GM12878 (cell line): Measurements from ENCODE around the gene DUSP14. TPM values are rescaled to one million over a fixed set of nuclear protein-coding genes. Genes with fewer than 3 reads are reported as not detected.

Source experiments
- ATAC-seq: fragments of 200-7000 bp; cut with Tn5 transposase; 3 replicates; pipeline ENCODE4 v1.9.1; 2020; ENCODE audit warnings: mild to moderate bottlenecking, moderate library complexity
- BruUV-seq: library from RNA; stranded (reverse); fragments of 400-500 nt; replicated peaks from 2 replicates; lab custom pipeline; 2021; lab: Mats Ljungman, UMichigan
- CTCF ChIA-PET: fragments of 300-600 bp; sonication (Branson Sonifier 250); formaldehyde crosslinking; extraction: SDS; loops from one replicate; lab custom pipeline; 2021; ENCODE audit warnings: inconsistent platforms; lab: Yijun Ruan, JAX
- POLR2A ChIA-PET: fragments of 350-600 bp; formaldehyde crosslinking; extraction: SDS; loops from one replicate; lab custom pipeline; 2021; ENCODE audit warnings: inconsistent platforms; lab: Charles Lee
- RAD21 ChIA-PET: fragments of 300-600 bp; sonication (Branson Sonifier 250); formaldehyde crosslinking; loops from one replicate; lab custom pipeline; 2023; ENCODE audit warnings: antibody characterized with exemption; ENCODE audit not compliant: unreplicated experiment; lab: Charles Lee
- SMC1A ChIA-PET: fragments of 300-600 bp; sonication (Branson Sonifier 250); formaldehyde crosslinking; loops from one replicate; lab custom pipeline; 2023; ENCODE audit not compliant: unreplicated experiment, uncharacterized antibody; lab: Charles Lee
- DNase-seq: peaks from one replicate; pipeline ENCODE4 v3.0.0-alpha.2; 2011; ENCODE audit warnings: low read depth, low spot score
- FAIRE-seq: peaks from 3 replicates; lab custom pipeline; 2011; peaks lifted over from hg19 to GRCh38; lab: Jason Lieb, UNC
- H2AFZ ChIP-seq: 2 replicates; pipeline ENCODE4 v1.6.0; 2011; ENCODE audit warnings: low read depth, low read length, control low read depth; ENCODE audit not compliant: control insufficient read depth
- H3K27ac ChIP-seq: 2 replicates; pipeline ENCODE4 v1.5.1; 2011; ENCODE audit warnings: control low read depth; ENCODE audit not compliant: control insufficient read depth, insufficient read depth
- H3K27me3 ChIP-seq, 2 experiments: replicated peaks in 1 of 2; 2 replicates each; pipeline versions ENCODE4 v1.6.0 to v1.6.1; 2011; ENCODE audit warnings: low read length in 1 of 2; ENCODE audit not compliant: control insufficient read depth in 2 of 2, insufficient read depth in 2 of 2
- H3K36me3 ChIP-seq, 2 experiments: 2 replicates each; pipeline ENCODE4 v1.5.1; 2011; ENCODE audit warnings: low read length in 1 of 2; ENCODE audit not compliant: control insufficient read depth in 2 of 2, insufficient read depth in 2 of 2
- H3K4me1 ChIP-seq: 2 replicates; pipeline ENCODE4 v1.6.1; 2011; ENCODE audit warnings: mild to moderate bottlenecking, low read length, moderate library complexity, mixed read lengths; ENCODE audit not compliant: control insufficient read depth, insufficient read depth
- H3K4me2 ChIP-seq: 2 replicates; pipeline ENCODE4 v1.6.0; 2011; ENCODE audit warnings: control low read depth; ENCODE audit not compliant: control insufficient read depth, insufficient read depth
- H3K4me3 ChIP-seq: fragments of 200-600 bp; sonication (generic); 2 replicates; pipeline ENCODE4 v1.5.1; 2016
- H3K79me2 ChIP-seq: 2 replicates; pipeline ENCODE4 v1.6.0; 2011; ENCODE audit warnings: low read length; ENCODE audit not compliant: control insufficient read depth, insufficient read depth
- H3K9ac ChIP-seq: 2 replicates; pipeline ENCODE4 v1.8.0; 2011; ENCODE audit warnings: low read length, control low read depth, mixed read lengths; ENCODE audit not compliant: control insufficient read depth, insufficient read depth
- H3K9me3 ChIP-seq: replicated peaks from 3 replicates; pipeline ENCODE4 v1.5.1; 2011; ENCODE audit warnings: mild to moderate bottlenecking, low read length; ENCODE audit not compliant: control insufficient read depth, insufficient read depth
- H4K20me1 ChIP-seq: 2 replicates; pipeline ENCODE4 v1.6.0; 2011; ENCODE audit not compliant: control insufficient read depth, insufficient read depth
- ATF7 ChIP-seq: fragments of 450-650 bp; IDR thresholded peaks from 2 replicates; pipeline ENCODE4 v1.6.1; 2016; ENCODE audit warnings: low read depth, mild to moderate bottlenecking
- CREB1 ChIP-seq: IDR thresholded peaks from 2 replicates; pipeline ENCODE4 v1.6.1; 2012; ENCODE audit warnings: low read depth, mild to moderate bottlenecking, inconsistent platforms
- DPF2 ChIP-seq: fragments of 450-650 bp; IDR thresholded peaks from 2 replicates; pipeline ENCODE4 v1.6.1; 2017; ENCODE audit warnings: mild to moderate bottlenecking
- EED ChIP-seq: sonication (generic); IDR thresholded peaks from 2 replicates; pipeline ENCODE4 v1.6.1; 2016; ENCODE audit warnings: antibody characterized with exemption, low read depth
- HCFC1 ChIP-seq: fragments of 150-350 bp; IDR thresholded peaks from 2 replicates; pipeline ENCODE4 v1.6.1; 2014; ENCODE audit warnings: low read length
- IRF4 ChIP-seq: IDR thresholded peaks from 2 replicates; pipeline ENCODE4 v1.6.1; 2011; ENCODE audit warnings: low read depth, low read length
- KAT2A ChIP-seq: conservative IDR thresholded peaks from 2 replicates; pipeline ENCODE4 v1.6.1; 2011; ENCODE audit warnings: low read depth, low read length; ENCODE audit not compliant: control insufficient read depth
- MYB ChIP-seq: fragments of 150-350 bp; IDR thresholded peaks from 2 replicates; pipeline ENCODE4 v1.6.1; 2014; ENCODE audit warnings: mild to moderate bottlenecking, low read depth, low read length, borderline replicate concordance
- NR2F1 ChIP-seq: fragments of 450-650 bp; conservative IDR thresholded peaks from 2 replicates; pipeline ENCODE4 v1.6.1; 2017; ENCODE audit warnings: mild to moderate bottlenecking
- RELA ChIP-seq: fragments of 450-650 bp; IDR thresholded peaks from 2 replicates; pipeline ENCODE4 v1.8.0; 2014; ENCODE audit warnings: borderline replicate concordance; ENCODE audit not compliant: partially characterized antibody
- RFX5 ChIP-seq: IDR thresholded peaks from 2 replicates; pipeline ENCODE4 v1.6.1; 2011; ENCODE audit warnings: low read depth, low read length, improper control_type of control experiment
- SMAD5 ChIP-seq: IDR thresholded peaks from 2 replicates; pipeline ENCODE4 v1.6.1; 2016; ENCODE audit warnings: antibody characterized with exemption, low read depth
- STAT3 ChIP-seq: IDR thresholded peaks from 2 replicates; pipeline ENCODE4 v1.6.1; 2011; ENCODE audit warnings: low read depth, low read length, improper control_type of control experiment
- TARDBP ChIP-seq: IDR thresholded peaks from 2 replicates; pipeline ENCODE4 v1.6.1; 2016; ENCODE audit warnings: borderline replicate concordance
- TCF12 ChIP-seq: IDR thresholded peaks from 2 replicates; pipeline ENCODE4 v1.6.1; 2011; ENCODE audit warnings: low read depth, mild to moderate bottlenecking, low read length
- TCF3 ChIP-seq: IDR thresholded peaks from 2 replicates; pipeline ENCODE4 v1.6.1; 2012; ENCODE audit warnings: low read depth, mild to moderate bottlenecking, low read length, borderline replicate concordance; ENCODE audit not compliant: insufficient read depth
- YY1 ChIP-seq: IDR thresholded peaks from 2 replicates; pipeline ENCODE4 v1.6.1; 2011; ENCODE audit warnings: low read depth, mild to moderate bottlenecking, low read length
- ZBED1 ChIP-seq: IDR thresholded peaks from 2 replicates; pipeline ENCODE4 v1.6.1; 2016; ENCODE audit warnings: borderline replicate concordance
- WGBS: methylation state at CpG from one replicate; pipeline ENCODE4 v1.1.6; 2016; ENCODE audit warnings: low lambda C conversion rate; ENCODE audit not compliant: insufficient replicate concordance, insufficient coverage; ENCODE audit errors: missing lambda C conversion rate; 5-methylcytosine and 5-hydroxymethylcytosine counted together
- in situ Hi-C: fragments of 300-500 bp; cut with MboI; formaldehyde crosslinking; loops from 9 replicates; pipeline ENCODE4 v1.14.3; 2018; ENCODE audit warnings: mixed read lengths
- intact Hi-C: fragments of 100-400 bp; cut with micrococcal nuclease; formaldehyde crosslinking; loops from one replicate; pipeline ENCODE4 v1.14.2; 2022; ENCODE audit not compliant: unreplicated experiment
- polyA plus RNA-seq, 11 experiments: library from polyadenylated mRNA; depleted of rRNA in 4 of 11; unstranded in 6 of 11; stranded (reverse) in 5 of 11; fragments of >200 nt; fragmentation: Nextera tagmentation in 4 of 11; fragmentation: Illumina TruSeq in 1 of 11; extraction: Ambion mirVana in 4 of 11; extraction: Trizol in 1 of 11; gene quantifications; 1 replicate in 1 of 11; 2 replicates in 10 of 11; pipeline versions ENCODE4 v1.2.1 to v1.2.3, GENCODE V29; 2011 to 2016; ENCODE audit warnings: inconsistent platforms in 2 of 11, missing spikeins in 2 of 11, low read depth in 1 of 11
- total RNA-seq, 4 experiments: library from RNA; depleted of rRNA in 3 of 4; stranded (reverse); fragments of >200 nt in 3 of 4; fragmentation: Illumina TruSeq in 1 of 4; extraction: Trizol in 1 of 4; gene quantifications; 2 replicates each; pipeline versions ENCODE4 v1.2.1 to v1.2.3, GENCODE V29; 2013 to 2021
- TF ChIP-seq, protein P1 (sequence below): fragments of 150-350 bp; IDR thresholded peaks from 2 replicates; pipeline ENCODE4 v1.6.1; 2016; ENCODE audit warnings: low read depth, low read length
- TF ChIP-seq, protein P2 (sequence below): fragments of 150-350 bp; IDR thresholded peaks from 2 replicates; pipeline ENCODE4 v1.6.1; 2014; ENCODE audit warnings: mild to moderate bottlenecking, low read depth, low read length
- TF ChIP-seq, protein P3 (sequence below): IDR thresholded peaks from 2 replicates; pipeline ENCODE4 v1.6.1; 2012; ENCODE audit warnings: low read length, inconsistent platforms

Gene DUSP14
- total and polyA plus RNA-seq, 10 of the 15 experiments (the other 5 are each of a cell fraction or from before 2014, with no cell fraction given): 14.5 to 36.5 (median 24.4) TPM

DNA sequence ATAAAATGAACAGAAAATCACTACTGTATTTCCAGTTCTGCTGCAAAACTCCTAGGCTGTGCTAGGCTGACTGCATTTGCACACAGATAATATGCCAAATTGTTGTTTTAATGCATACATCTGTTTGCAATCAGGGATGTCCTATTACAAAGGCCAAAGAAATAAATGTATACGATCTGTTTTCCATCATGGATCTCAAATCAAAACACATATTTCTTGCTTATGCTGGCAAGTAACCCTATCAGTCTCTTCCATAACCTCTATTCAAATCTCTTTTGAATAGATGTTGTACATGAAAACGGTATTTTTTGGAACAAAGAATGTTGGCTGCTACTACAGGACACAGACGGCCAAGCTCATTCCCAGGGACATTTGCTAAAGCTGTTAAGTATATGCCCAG is 56.6 kb downstream of the DUSP14 start (continued):
- TF ChIP-seq YY1 (no peak), ZBED1 (no peak), TCF3 (no peak), TARDBP (no peak), NR2F1 (no peak), RFX5 (no peak)

DNA sequence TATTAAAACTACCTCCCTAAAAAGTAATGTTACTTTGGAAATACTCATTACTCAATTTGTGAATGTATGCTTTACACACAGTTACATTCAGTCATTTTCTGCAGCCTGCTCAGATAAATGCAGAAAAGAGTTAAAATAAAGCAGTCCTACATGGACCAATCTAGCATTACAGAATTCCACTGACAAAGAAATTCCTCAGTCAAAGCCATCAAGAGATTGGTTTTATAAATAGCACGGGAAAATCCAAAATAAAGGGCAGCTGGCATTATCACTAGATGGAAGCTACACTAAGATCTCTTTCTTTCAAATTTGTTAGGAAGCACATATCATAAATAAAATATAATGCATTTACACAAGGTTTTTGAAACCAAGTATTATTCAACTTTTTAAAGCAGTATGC is 58.3 kb downstream of the DUSP14 start:
- H3K9me3 ChIP-seq: no peaks in the 10 kb centered on the region
- H3K79me2 ChIP-seq: no peaks in the 10 kb centered on the region; the same call in 1 of the 2 replicates
- no peak overlapping the region for H3K4me2 ChIP-seq
- ChIA-PET SMC1A (no interaction called here), CTCF (no interaction called here), POLR2A (interaction anchor here (0.6 kb wide), 1 partner anchor 61 kb away, joined by 3 read pairs; the partner anchor contains the start of gene SYNRG), RAD21 (interaction anchor here (0.7 kb wide), 1 partner anchor 68 kb away, joined by 3 read pairs; no protein-coding TSS in a partner anchor)
- in situ Hi-C loops: no loop called here
- no peak overlapping the region for H3K4me3 ChIP-seq
- peaks cover 0 to 7% of the 10 kb centered on the region in 2 experiments; a peak in 2 of 4 replicates for H3K36me3 ChIP-seq
- no peaks in the 10 kb centered on the region for H3K27me3 ChIP-seq
- intact Hi-C loops: no loop called here
- no peaks in the 10 kb centered on the region for H4K20me1 ChIP-seq
- H3K9ac ChIP-seq: no peak overlapping the region
- no peak for FAIRE-seq
- BruUV-seq: no TSS peak
- no peak for DNase-seq
- no peak overlapping the region for H3K27ac ChIP-seq
- H3K4me1 ChIP-seq: no peaks in the 10 kb centered on the region
- no peak overlapping the region for H2AFZ ChIP-seq
- no peak for ATAC-seq
- WGBS: 100% methylated on average over 1 of the region's 1 CpG
- TF ChIP-seq RELA (no peak), IRF4 (no peak), ATF7 (no peak), DPF2 (no peak), STAT3 (no peak), CREB1 (no peak), MYB (no peak), HCFC1 (no peak), EED (no peak), TCF12 (no peak), SMAD5 (no peak), KAT2A (no peak), ZBED1 (no peak)
- TF ChIP-seq, protein P1, sequence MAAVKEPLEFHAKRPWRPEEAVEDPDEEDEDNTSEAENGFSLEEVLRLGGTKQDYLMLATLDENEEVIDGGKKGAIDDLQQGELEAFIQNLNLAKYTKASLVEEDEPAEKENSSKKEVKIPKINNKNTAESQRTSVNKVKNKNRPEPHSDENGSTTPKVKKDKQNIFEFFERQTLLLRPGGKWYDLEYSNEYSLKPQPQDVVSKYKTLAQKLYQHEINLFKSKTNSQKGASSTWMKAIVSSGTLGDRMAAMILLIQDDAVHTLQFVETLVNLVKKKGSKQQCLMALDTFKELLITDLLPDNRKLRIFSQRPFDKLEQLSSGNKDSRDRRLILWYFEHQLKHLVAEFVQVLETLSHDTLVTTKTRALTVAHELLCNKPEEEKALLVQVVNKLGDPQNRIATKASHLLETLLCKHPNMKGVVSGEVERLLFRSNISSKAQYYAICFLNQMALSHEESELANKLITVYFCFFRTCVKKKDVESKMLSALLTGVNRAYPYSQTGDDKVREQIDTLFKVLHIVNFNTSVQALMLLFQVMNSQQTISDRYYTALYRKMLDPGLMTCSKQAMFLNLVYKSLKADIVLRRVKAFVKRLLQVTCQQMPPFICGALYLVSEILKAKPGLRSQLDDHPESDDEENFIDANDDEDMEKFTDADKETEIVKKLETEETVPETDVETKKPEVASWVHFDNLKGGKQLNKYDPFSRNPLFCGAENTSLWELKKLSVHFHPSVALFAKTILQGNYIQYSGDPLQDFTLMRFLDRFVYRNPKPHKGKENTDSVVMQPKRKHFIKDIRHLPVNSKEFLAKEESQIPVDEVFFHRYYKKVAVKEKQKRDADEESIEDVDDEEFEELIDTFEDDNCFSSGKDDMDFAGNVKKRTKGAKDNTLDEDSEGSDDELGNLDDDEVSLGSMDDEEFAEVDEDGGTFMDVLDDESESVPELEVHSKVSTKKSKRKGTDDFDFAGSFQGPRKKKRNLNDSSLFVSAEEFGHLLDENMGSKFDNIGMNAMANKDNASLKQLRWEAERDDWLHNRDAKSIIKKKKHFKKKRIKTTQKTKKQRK: no peak
- TF ChIP-seq, protein P2, sequence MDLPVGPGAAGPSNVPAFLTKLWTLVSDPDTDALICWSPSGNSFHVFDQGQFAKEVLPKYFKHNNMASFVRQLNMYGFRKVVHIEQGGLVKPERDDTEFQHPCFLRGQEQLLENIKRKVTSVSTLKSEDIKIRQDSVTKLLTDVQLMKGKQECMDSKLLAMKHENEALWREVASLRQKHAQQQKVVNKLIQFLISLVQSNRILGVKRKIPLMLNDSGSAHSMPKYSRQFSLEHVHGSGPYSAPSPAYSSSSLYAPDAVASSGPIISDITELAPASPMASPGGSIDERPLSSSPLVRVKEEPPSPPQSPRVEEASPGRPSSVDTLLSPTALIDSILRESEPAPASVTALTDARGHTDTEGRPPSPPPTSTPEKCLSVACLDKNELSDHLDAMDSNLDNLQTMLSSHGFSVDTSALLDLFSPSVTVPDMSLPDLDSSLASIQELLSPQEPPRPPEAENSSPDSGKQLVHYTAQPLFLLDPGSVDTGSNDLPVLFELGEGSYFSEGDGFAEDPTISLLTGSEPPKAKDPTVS: no peak
- TF ChIP-seq, protein P3, sequence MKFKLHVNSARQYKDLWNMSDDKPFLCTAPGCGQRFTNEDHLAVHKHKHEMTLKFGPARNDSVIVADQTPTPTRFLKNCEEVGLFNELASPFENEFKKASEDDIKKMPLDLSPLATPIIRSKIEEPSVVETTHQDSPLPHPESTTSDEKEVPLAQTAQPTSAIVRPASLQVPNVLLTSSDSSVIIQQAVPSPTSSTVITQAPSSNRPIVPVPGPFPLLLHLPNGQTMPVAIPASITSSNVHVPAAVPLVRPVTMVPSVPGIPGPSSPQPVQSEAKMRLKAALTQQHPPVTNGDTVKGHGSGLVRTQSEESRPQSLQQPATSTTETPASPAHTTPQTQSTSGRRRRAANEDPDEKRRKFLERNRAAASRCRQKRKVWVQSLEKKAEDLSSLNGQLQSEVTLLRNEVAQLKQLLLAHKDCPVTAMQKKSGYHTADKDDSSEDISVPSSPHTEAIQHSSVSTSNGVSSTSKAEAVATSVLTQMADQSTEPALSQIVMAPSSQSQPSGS: no peak
